HG02870 (cell line): ENCODE measurements around the gene BUB1.
"Not testable (repeated sequence)": the region's sequence is repeated elsewhere in the genome, so short reads cannot be mapped to it uniquely, and the experiment has no call there.

Source experiments
- ATAC-seq: cut with Tn5 transposase; IDR thresholded peaks from one replicate; pipeline ENCODE4 v1.9.1; 2021; ENCODE audit warnings: mild to moderate bottlenecking, moderate library complexity; ENCODE audit not compliant: unreplicated experiment

BUB1 gene

DNA sequence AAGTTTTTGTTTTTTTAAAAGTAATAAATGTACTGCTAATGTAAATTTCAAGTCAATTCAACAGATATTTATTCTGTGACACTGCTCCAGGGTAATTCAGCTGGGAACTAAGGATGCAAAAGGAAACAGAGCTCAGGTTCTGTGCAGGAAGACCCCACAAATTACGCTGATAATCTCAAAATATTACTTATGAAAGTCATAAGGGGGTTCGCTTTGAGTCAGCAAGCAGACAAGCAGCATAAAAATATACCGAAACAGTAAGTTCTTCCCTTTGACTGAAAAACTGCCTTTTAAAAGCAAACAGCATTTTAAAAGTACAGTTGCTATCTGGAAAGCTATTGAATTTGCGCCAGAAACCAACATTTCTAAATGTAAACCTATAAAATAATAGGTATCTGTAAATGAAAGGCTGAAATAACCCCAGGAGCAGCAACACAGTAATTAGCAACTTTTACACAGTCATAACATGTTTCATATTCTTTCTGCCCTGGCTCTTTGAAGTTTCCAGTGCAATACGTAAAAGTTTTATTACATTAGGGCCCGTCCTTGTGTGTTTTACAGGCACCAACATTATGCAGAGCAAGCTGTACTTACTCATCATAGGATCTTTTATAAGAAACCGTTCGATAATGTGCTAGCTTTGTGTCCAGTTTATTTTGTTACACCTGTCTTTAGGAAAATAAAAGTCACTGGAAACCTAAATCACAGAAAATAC, 68.9 kb downstream of the BUB1 start:
- peak; percentile 39 for ATAC-seq

DNA sequence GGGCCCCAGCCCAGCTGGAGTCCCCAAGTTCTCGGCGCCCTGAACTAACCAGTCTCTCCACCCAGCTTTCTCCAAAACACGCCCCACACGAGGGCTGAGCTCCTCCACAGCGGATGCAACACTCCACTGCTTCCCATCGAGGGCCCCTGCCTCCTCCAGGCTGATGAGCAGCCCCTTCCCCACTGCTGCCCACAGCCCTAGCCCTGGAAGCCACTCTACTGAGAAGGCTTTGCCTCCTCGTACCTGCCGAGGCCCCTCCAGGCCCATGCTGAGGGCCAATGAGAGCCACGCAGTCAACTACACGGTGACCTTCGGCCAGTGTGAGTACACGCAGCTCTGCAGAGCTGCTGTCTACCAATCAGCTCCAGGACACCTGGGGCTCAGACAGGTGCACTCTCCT, 72.8 kb downstream of the BUB1 start:
- ATAC-seq: not testable (repeated sequence)

DNA sequence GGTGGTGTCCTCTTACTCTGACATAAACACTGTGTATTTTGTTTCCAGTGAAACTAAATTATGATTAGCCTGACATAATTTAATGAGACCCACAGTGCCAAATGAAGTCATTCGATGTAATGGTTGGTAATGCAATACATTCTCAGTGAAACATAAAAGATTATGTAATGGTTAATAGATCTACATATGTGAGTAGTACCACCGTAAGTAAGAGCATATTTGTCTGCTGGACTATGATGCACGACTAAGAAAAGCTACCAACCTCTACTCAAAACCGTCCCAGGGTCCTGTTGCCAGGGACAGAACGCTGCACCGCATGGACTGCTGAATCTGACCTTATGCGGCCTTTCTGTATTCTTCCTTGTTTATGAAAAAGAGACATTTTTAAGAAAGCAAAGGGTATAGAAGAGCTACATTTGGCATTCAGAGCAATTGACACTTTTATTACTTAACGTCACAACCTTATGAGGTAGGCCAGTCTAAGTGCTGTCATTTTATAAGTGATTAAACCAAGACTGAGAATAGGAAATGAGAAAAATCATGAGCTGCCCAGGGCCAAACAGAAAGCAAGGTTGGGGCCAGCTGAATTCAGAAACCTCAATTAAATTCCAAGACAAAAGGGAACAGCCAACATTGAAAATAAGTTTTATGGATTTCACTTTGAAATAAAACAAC, 73.8 kb downstream of the BUB1 start:
- not testable (repeated sequence) for ATAC-seq

DNA sequence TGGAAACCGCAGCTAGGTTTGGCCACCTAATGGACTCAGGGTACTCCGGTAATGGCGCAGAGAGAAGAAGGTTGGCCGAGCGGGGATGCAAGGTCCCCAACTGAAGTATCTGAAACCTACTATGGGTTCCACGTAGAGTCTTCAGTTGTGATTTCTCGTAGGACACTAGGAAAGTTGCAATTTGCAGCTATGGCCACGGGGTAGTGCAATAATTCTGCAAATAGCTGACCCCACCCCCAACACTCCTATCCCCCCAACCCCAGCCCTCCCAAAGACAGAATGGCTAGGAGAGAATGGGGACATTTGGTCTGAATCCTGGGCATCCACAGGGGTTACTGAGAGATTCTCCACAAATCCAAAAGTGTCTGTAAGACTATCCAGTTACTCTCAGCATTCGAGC, 75.7 kb downstream of the BUB1 start:
- ATAC-seq: not testable (repeated sequence)

GRCh38 chr2:110591973-110592372, 85.9 kb downstream of the BUB1 start:
- not testable (repeated sequence) for ATAC-seq

DNA sequence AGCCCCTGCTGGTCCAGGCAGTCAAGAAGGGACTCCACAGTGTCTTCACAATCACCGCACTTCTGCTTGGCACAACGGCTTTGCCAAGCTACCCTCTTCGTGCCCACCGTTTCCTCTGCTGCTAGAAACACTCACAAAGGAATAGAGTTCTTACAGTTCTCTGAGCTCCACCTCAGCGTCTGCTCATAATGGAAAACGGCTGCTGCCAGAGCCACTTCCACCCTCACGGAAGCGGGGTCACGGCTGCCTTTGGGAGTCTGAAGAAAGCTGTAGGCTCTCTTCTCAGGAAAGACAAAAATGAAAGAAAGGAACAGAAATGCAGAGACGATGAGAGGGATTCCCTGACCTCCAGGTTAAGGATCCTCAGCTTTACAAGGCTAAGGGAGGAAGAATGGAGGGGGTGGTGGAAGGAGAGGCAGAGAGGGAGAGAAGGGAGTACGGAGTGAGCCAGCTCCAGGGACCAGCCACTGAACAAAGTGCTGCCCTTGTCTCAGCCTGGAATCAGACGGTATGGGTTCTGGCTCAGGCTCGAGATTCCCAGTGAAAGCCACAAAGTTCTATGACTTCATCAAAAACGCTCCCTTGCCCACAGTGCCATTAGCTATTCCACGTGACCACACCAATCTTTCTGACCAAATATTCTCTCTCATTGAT, 88.1 kb downstream of the BUB1 start:
- not testable (repeated sequence) for ATAC-seq

DNA sequence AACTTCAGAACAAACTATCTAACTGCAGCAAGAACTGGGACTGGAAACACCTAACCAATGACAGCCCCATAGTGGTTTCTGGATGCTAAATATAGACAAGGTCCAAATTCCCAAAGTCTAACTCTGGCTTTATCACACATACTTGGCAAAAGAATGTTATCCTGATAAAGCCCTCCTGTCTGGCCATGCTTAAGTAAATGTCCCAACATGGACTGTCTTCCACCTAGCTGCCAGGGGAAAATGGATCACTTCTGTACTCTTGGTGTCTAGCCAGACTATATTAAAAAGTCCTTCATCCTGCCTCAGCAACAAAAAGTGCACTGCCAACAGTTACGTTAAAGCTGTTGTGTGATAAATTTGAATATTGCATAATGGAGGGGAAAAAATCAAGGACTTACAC, 89.3 kb downstream of the BUB1 start:
- ATAC-seq: not testable (repeated sequence)
